Globus pallidus (tissue), 1 donor: Measurements from ENCODE around the gene HIGD2A.

Source experiments
- DNase-seq: peaks from one replicate; pipeline ENCODE4 v3.0.0-alpha.2; 2015; ENCODE audit warnings: low spot score

HIGD2A gene, protein sequence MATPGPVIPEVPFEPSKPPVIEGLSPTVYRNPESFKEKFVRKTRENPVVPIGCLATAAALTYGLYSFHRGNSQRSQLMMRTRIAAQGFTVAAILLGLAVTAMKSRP

DNA sequence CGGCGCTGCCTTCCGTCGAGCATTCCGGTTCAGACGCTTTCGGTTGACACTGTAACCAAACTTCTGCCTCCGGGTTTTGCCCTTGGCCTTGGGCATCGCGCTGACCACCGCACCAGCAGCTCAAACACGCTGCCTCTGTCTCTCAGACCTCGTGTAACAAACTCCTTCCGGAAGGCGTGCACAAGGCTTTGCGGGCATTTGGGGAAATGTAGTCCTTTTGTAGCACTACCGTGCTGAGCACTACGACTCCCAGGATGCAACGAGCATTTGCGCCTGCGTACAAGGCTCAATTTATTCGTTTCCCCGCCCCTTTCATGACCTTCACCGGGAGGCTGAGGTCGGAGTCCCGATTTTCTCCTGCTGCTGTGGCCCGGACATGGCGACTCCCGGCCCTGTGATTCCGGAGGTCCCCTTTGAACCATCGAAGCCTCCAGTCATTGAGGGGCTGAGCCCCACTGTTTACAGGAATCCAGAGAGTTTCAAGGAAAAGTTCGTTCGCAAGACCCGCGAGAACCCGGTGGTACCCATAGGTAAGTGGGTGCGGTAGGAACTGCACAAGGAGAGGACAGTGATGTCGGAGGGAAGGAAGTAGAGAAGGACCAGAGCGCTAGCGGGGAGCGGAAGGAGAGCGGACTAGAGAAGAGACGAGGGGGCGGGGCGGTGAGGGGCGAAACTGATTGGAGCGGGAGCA lies at the start of gene HIGD2A, which contains the start of gene NOP16:
Gene HIGD2A, plus strand, starts transcription at position 308 of the 691 bp plus-strand sequence. Its CDS starts 69 bp downstream, at position 377.
Gene NOP16, minus strand, starts transcription at position 155 of the 691 bp plus-strand sequence. Its CDS starts 59 bp downstream, at position 96.
- DNase-seq: peak; percentile 99

DNA sequence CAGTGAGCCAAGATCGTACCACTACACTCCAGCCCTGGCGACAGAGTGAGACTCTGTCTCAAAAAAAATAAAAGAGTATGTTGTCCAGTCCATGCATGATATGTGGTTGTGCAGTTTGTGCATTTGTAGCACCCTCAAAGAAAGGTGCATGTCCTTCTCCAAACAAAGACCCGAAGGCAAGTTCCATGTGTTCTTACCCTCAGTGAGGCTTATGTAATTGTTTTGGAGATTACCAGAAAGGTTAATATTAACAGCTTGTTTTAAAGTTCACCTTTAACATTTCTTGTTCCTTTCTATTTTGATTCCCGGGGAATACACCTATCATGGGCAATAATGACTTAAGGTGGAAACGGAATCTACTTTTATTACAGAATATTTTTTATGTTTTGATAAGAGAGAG lies 49.2 kb upstream of the HIGD2A start:
- no peak for DNase-seq

DNA sequence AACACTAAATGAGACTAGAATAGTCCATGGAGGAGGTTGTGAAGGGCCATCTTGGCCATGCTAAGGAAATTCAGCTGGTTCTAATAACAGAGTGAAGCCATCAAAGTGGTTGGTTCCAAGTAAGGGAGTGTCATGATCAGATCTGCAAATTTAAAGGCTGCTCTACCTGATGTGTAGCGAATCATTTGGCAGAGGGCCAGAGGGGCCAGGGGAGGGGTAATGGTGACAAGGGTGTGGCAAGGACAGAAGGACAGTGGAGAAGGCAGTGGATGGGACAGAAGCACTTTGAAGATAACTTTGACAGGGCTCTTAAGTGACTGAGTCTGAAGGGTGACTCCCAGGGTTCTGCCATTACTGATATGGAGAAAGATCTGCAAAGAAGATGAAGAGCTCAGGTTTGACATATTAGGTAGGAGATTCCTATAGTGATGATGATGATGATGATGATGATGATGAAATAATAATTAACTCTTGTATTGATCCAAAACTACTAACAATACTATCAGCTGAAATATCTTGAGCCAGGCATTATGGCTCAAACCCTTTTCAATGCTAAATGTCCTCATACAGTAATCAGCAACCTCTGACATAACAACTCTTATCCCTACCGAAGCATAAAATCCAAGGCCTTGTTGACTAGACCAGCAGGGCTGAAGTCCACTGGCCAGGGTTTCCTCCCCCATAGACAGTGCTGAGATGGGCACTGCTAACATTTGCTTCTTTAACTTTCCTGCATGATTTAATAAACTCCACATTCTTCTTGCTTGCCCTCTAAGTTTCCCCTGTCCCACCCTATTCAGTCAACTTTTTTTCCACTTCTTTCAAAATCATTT lies 47.0 kb upstream of the HIGD2A start:
- no peak for DNase-seq

GRCh38 chr5:176342158-176342483 lies 46.4 kb upstream of the HIGD2A start:
- DNase-seq: no peak

GRCh38 chr5:176342766-176343458 lies 45.6 kb upstream of the HIGD2A start:
- DNase-seq: no peak

DNA sequence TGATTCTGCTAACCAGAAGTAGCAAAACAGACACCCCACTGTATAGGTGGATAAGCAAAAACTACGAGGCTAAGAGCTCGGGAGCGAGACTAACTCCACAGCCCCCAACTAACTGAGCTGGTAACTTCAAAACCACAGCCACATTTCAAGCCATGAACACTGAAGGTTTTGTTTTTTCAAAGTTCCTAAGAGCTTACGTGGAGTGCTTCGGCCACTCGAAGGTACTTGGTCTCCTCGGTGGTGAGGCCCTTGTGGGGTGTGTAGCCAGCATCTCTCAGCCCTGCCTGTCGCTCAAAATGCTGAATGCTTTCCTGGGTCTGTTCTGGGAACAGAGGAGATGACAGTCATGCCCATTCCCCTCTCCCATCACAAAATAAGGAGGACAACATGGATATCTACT lies 38.1 kb upstream of the HIGD2A start:
- no peak for DNase-seq

DNA sequence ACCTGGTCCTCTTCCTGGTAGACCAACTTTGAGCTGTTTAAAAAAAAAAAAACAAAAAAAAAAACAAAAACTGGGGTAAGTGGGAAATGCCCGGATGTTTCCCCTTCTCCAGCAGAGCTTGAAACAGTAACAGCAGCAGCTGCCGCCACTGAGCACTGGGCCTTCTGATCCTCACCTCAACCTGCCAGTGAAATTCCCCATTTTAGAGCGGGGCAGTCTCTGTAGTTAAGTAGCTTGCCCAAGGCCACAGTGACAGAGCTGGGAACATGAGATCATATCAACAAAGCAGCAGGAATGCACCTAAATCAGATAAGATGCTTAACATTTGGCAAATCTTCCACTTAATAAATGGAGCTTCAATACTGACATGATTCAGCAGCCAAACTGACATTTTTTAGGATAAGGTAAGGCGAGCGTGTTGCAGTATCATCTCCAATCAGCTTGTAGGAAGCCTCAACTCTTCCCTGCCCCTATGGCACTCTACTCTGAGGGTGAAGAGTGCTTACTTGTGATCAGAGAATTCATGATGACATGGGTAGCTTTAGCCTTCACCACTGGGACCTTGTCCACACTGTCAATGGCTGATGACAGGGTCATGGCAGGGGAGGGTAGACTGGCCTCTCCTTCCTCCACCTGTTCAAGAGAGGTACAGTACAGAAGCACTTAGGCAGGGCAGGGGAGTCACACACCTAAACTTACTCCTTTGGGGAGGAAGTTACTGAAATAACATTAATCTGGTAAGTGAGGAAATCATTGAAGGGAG lies 36.3 kb upstream of the HIGD2A start:
- DNase-seq: no peak

DNA sequence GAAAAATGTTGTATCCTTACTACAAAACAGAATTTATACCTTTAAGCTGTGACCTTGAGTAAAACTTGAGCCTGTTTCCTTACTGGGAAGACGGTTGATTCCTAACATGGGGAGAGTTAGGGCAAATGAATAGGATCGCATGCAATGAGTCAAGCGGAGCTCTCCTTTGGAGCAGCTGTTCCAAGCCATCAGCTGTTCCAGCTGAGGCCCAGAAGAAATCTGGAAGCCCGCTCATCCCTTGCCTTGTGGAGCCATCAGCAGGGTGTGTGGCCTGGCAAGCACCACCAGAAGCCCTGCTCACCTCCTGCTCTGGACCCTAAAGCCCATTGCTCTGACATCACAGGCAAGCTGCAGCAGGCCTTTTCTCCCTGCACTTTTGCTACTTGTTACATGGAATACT lies 35.0 kb upstream of the HIGD2A start:
- DNase-seq: no peak

- no peak for DNase-seq
Observed at GRCh38 chr5:176355400-176356178, 33.0 kb upstream of the HIGD2A start.

DNA sequence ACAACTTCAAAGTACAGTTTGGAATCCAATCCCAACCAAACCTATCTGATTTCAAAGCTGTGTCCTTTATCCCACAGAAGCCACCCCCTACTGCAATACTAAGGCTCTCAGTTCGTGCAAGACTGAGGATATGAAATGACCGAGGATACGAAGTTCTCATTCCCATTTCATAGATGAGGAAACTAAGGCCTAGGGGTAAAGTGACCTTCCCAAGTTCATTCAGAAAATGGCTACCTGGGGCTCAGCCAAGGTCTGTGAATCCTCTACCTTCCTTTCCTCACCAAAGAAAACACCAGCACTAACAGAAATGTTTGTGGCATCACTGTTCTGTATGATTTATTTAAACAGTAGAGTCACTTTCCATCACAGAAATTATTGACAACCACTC lies 32.4 kb upstream of the HIGD2A start:
- no peak for DNase-seq

DNA sequence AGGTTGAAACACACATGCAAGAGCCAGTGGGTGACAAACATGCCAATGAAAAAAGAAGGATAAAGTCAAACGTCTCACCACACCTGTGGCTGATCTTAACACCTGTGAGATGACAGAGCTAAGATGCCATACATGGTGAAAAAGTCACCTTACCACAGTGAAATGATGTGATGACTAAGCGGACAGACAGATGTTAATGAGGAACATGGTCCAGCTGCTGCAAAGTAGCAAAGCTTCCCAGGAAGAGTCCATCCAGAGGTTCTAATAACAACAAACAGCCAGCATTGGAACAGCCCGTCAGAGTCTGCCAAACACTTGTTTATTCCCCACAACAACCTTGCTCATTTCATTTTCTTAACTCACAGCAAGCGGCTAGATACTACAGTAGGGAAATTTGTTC lies 28.9 kb upstream of the HIGD2A start:
- DNase-seq: no peak

- peak; percentile 20 for DNase-seq
Observed at GRCh38 chr5:176360894-176361436, 27.6 kb upstream of the HIGD2A start.

DNA sequence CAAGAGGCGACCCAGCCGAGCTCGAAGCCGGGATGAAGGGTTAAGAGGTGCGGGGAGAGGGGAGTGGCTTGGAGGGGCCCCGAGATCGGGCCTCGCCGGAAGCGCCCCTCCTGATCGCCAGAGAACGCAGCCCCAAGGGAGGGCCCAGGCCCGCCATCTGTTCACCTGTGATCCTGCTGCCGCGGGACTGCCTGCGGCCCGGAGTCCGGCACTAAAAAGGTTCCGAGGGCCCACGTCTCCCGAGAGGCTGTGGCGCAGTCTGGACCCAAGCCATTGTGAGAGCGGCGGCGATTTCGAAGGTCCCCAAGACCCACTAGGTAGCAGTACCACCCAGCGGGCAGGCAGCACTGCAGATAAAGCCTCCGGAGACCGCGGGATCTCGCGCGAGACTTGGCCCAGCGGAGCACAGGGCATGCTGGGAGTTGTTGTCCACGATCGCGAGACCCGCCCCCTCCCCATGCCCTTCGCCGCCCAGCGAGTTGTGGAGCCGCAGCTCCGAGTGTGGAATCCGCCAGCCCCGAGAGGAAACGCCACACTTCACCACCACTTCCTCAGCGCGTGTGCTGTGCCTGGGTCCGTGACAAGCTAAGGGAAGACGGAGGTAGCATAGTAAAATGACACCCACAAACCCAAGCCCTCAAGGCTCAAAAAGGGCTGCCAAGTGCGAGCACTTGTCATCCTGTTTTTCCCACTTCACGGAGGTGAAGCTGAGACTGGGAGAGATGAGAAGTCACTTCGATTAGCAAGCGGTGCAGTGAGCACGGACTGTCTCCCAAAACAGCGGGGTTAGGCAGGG lies 26.9 kb upstream of the HIGD2A start, which contains the start of gene KIAA1191:
Gene KIAA1191, minus strand, starts transcription at position 328 of the 796 bp plus-strand sequence. CDS start 2,256 bp downstream, outside the sequence.
- peak; percentile 92 for DNase-seq

DNA sequence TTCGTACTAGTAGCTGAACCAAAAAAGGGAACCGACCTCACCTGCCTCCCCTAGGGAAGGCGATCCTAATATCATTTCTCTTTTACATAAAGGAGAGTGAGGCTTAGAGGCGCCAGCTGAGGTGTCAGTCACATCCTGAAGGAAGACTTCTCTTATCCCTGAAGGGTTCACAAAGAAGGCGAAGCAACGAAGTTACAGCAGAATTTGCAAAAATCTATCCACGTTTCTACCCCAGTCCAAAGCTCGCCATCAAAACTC lies 26.4 kb upstream of the HIGD2A start:
- no peak for DNase-seq

DNA sequence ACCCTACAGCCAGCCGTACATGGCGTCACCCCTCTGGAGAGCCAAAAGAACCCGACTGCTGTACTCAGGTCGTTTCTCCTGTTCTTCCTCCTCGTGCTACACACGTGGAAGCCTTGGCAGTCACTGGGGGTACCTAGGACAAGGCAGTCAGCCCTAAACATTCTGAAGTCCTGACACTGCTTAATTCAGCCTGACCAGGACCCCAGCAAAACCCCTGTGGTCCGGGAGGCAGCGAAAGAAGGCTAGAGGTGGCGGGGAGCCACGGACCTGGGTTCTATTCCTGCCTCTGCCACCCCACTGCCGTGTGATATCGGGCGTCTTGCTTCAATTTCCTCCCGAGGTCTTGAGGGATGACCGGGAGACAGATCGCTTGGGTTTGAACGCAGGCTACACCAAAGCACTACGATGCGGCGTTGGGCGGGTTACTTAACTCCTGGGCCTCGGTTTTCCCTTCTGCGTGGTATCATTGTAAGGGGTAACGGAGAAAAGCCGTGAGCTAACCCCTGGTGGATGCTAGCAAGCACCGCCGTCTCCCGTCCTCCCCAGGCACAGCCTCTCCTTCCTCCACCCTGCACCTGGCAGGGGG lies 23.7 kb upstream of the HIGD2A start:
- DNase-seq: no peak

- peak; percentile 31 for DNase-seq
Observed at GRCh38 chr5:176365351-176366231, 23.0 kb upstream of the HIGD2A start, which contains the start of gene ARL10. TSS of gene ARL10 (plus strand) at chr5:176365487. CDS start at chr5:176365564, 77 bp downstream.

- no peak for DNase-seq
Observed at GRCh38 chr5:176366232-176366894, 22.2 kb upstream of the HIGD2A start.

DNA sequence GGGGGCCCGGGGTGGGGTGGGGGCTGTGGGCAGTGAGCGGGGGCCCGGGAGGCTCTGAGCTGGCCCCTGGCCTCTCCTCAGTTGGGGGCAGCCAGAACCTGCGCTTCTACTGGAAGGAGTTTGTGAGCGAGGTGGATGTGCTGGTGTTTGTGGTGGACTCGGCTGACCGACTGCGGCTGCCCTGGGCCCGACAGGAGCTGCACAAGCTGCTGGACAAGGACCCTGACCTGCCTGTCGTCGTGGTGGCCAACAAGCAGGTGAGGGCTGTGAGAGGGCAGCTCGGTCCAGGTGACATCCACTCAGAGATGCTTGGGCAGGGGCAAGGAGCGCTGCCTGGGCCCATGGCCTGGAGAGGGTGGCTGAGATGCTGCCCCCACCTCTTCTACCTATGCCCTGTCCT lies 19.8 kb upstream of the HIGD2A start:
- no peak for DNase-seq
